ENCODE results near the gene DEPDC5. TPM values are rescaled to one million over a fixed set of nuclear protein-coding genes. Genes with fewer than 3 reads are reported as not detected.

The DEPDC5 gene
- total and polyA plus RNA-seq, 10 of the 15 experiments (the other 5 are each of a cell fraction or from before 2014, with no cell fraction given) = 3.0 to 38.9 (median 22.8) TPM

- TF ChIP-seq, protein P1, sequence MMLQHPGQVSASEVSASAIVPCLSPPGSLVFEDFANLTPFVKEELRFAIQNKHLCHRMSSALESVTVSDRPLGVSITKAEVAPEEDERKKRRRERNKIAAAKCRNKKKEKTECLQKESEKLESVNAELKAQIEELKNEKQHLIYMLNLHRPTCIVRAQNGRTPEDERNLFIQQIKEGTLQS (IDR thresholded peaks at IDR 0.05; ENCODE audit: borderline replicate concordance, extremely low read depth, low read depth, low read length) = no peak
- TF ChIP-seq RAD21 (IDR thresholded peaks at IDR 0.05; ENCODE audit: insufficient read depth, low read depth, low read length) (no peak), MYB (IDR thresholded peaks at IDR 0.05; ENCODE audit: borderline replicate concordance, low read depth, low read length) (no peak), SIX5 (IDR thresholded peaks at IDR 0.05; ENCODE audit: low read depth, low read length, severe bottlenecking) (no peak), NR2F1 (conservative IDR thresholded peaks at IDR 0.05) (peak; percentile 77; the same call in 1 of the 2 replicates), RFX5 (IDR thresholded peaks at IDR 0.05; ENCODE audit: low read depth, low read length) (no peak), YBX1 (IDR thresholded peaks at IDR 0.05) (no peak), GABPA (IDR thresholded peaks at IDR 0.05; ENCODE audit: low read depth) (no peak), FOXK2 (IDR thresholded peaks at IDR 0.05) (no peak)
- TF ChIP-seq, protein P2, sequence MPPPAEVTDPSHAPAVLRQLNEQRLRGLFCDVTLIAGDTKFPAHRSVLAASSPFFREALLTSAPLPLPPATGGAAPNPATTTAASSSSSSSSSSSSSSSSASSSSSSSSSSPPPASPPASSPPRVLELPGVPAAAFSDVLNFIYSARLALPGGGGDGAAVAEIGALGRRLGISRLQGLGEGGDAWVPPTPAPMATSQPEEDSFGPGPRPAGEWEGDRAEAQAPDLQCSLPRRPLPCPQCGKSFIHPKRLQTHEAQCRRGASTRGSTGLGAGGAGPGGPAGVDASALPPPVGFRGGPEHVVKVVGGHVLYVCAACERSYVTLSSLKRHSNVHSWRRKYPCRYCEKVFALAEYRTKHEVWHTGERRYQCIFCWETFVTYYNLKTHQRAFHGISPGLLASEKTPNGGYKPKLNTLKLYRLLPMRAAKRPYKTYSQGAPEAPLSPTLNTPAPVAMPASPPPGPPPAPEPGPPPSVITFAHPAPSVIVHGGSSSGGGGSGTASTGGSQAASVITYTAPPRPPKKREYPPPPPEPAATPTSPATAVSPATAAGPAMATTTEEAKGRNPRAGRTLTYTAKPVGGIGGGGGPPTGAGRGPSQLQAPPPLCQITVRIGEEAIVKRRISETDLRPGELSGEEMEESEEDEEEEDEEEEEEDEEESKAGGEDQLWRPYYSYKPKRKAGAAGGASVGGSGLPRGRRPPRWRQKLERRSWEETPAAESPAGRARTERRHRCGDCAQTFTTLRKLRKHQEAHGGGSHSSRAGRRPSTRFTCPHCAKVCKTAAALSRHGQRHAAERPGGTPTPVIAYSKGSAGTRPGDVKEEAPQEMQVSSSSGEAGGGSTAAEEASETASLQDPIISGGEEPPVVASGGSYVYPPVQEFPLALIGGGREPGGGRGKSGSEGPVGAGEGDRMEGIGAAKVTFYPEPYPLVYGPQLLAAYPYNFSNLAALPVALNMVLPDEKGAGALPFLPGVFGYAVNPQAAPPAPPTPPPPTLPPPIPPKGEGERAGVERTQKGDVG (CRISPR knock-in tag; IDR thresholded peaks at IDR 0.05) = peak; percentile 77; the same call in 1 of the 2 replicates
These were observed 190.3 kb downstream of the DEPDC5 start, which contains the start of gene YWHAH (continued) for GRCh38 chr22:31943978-31944699.
